Transverse colon (tissue), 4 donors: ENCODE measurements around the gene ARPIN. TPM values are rescaled to one million over a fixed set of nuclear protein-coding genes. Genes with fewer than 3 reads are reported as not detected.
A peak's percentile ranks its signal among the peaks of the same experiment; 100 is the strongest.

Experiments
- DNase-seq: peaks from one replicate; pipeline ENCODE4 v3.0.0-alpha.2; 2019
- H3K27ac ChIP-seq, 4 donors: fragments of 200-600 bp; sonication (generic); 2 replicates each; pipeline ENCODE4 v1.5.1; 2016 to 2018; ENCODE audit warnings: inconsistent platforms in 4 of 4
- H3K27me3 ChIP-seq: fragments of 200-600 bp; sonication (generic); 2 replicates; pipeline ENCODE4 v1.5.1; 2017; ENCODE audit warnings: inconsistent platforms
- H3K36me3 ChIP-seq, 4 donors: fragments of 200-600 bp; sonication (generic); 2 replicates each; pipeline ENCODE4 v1.5.1; 2017 to 2019; ENCODE audit warnings: inconsistent platforms in 4 of 4
- H3K4me1 ChIP-seq, 4 donors: fragments of 200-600 bp; sonication (generic); 2 replicates each; pipeline ENCODE4 v1.5.1; 2017 to 2020; ENCODE audit warnings: inconsistent platforms in 4 of 4
- H3K4me3 ChIP-seq, 4 donors: fragments of 200-600 bp; sonication (generic); 1 replicate in 1 of 4; 2 replicates in 3 of 4; pipeline versions ENCODE4 v1.5.1 to v1.6.1; 2017 to 2019; ENCODE audit warnings: inconsistent platforms in 4 of 4
- H3K9me3 ChIP-seq, 2 donors: fragments of 200-600 bp; sonication (generic); 2 replicates each; pipeline ENCODE4 v1.5.1; 2017 to 2019; ENCODE audit warnings: inconsistent platforms in 2 of 2
- CTCF ChIP-seq, 5 experiments: fragments of 200-600 bp in 3 of 5; fragments of 450-650 bp in 2 of 5; sonication (generic) in 3 of 5; IDR thresholded peaks; 1 replicate in 2 of 5; 2 replicates in 3 of 5; pipeline ENCODE4 v1.5.1; 2016 to 2017; ENCODE audit warnings: antibody characterized with exemption in 5 of 5, inconsistent platforms in 3 of 5, mild to moderate bottlenecking in 2 of 5, moderate library complexity in 1 of 5
- EP300 ChIP-seq: sonication (generic); formaldehyde crosslinking; IDR thresholded peaks from one replicate; pipeline ENCODE4 v1.6.1; 2017; ENCODE audit warnings: antibody characterized with exemption, low read depth
- POLR2A ChIP-seq: fragments of 450-650 bp; IDR thresholded peaks from one replicate; pipeline ENCODE4 v1.6.1; 2016; ENCODE audit warnings: antibody characterized with exemption, mild to moderate bottlenecking, moderate library complexity
- POLR2AphosphoS5 ChIP-seq, 3 donors: sonication (generic); formaldehyde crosslinking; IDR thresholded peaks; one replicate each; pipeline ENCODE4 v1.6.1; 2016; ENCODE audit warnings: antibody characterized with exemption in 3 of 3
- WGBS, 2 donors: methylation state at CpG; one replicate each; pipeline ENCODE4 v1.1.5; 2018; ENCODE audit warnings: low coverage in 1 of 2; 5-methylcytosine and 5-hydroxymethylcytosine counted together
- in situ Hi-C, 4 donors: fragments of 200-750 bp; cut with MboI; loops; one replicate each; pipeline versions ENCODE4 v1.15.0 to v1.15.1; 2017; ENCODE audit warnings: low sequenced_read_pairs in 3 of 4, low pct_ligation_motif_present in 1 of 4, low pct_unique_long_range_greater_than_20kb in 1 of 4
- intact Hi-C: fragments of 100-400 bp; cut with DNase I; formaldehyde crosslinking; loops from one replicate; pipeline ENCODE4 v1.15.1; 2023; ENCODE audit warnings: low total_unique reads
- total RNA-seq, 4 donors: library from RNA; depleted of rRNA; stranded (reverse); fragments of >200 nt; gene quantifications; one replicate each; pipeline ENCODE4 v1.1.0, GENCODE V29; 2016

The ARPIN gene
- total RNA-seq, 4 donors from 2014 or later, result 24.1 to 48.6 (median 37.6) TPM

- peak overlapping the region; percentile 49 to 88 (median 74) for H3K4me3 ChIP-seq
- peak overlapping the region; percentile 92 to 93 (median 93) for H3K27ac ChIP-seq
- no peaks in the 10 kb centered on the region for H3K9me3 ChIP-seq
- intact Hi-C loops (loop anchor here (5.0 kb wide), 2 partner anchors 90 to 145 kb away; partner anchors contain the start of gene ZNF710), in situ Hi-C loops (no loop called here)
- H3K4me1 ChIP-seq, result peaks cover 8 to 27% (median 11%) of the 10 kb centered on the region in 4 donors
- peak; percentile 74 for DNase-seq
- no peaks in the 10 kb centered on the region for H3K27me3 ChIP-seq
- H3K36me3 ChIP-seq, result peaks cover 0 to 4% (median 0%) of the 10 kb centered on the region in 4 donors
- WGBS, 2 donors, result 32% methylated on average over 33 of the region's 36 CpGs; no CpG with 5 or more reads in 1 of the 2 donors
- TF ChIP-seq EP300 (no peak), POLR2A (peak; percentile 78), CTCF (IDR thresholded peaks at IDR 0.05) (no peak), POLR2AphosphoS5 (IDR thresholded peaks at IDR 0.05) (peak; percentile 49 to 82 (median 78))
Measured at GRCh38 chr15:89912145-89912673, 543 bp downstream of the ARPIN start.

- no peaks in the 10 kb centered on the region for H3K9me3 ChIP-seq
- in situ Hi-C loops, result no loop called here
- peaks cover 0 to 4% (median 0%) of the 10 kb centered on the region in 4 donors for H3K36me3 ChIP-seq
- intact Hi-C loops, result loop anchor here (5.0 kb wide), 2 partner anchors 91 to 146 kb away; partner anchors contain the start of gene ZNF710
- no peak overlapping the region for H3K4me3 ChIP-seq
- 60 to 71% methylated on average over 4 to 6 of the region's 6 CpGs for WGBS, 2 donors
- TF ChIP-seq EP300 (no peak), POLR2A (no peak), CTCF (IDR thresholded peaks at IDR 0.05) (no peak), POLR2AphosphoS5 (IDR thresholded peaks at IDR 0.05) (no peak)
- H3K27ac ChIP-seq, result peak overlapping the region in 3 of 4 donors; percentile 92 to 93 (median 93)
- peaks cover 8 to 27% (median 11%) of the 10 kb centered on the region in 4 donors for H3K4me1 ChIP-seq
- H3K27me3 ChIP-seq, result no peaks in the 10 kb centered on the region
- no peak for DNase-seq
Measured at GRCh38 chr15:89910891-89911626, 1.7 kb downstream of the ARPIN start.

GRCh38 chr15:89909611-89910010, 3.1 kb downstream of the ARPIN start:
- Histone ChIP-seq H3K4me3 (no peak overlapping the region), H3K27ac (no peak overlapping the region), H3K4me1 (peaks cover 8 to 27% (median 11%) of the 10 kb centered on the region in 4 donors), H3K9me3 (no peaks in the 10 kb centered on the region), H3K27me3 (no peaks in the 10 kb centered on the region), H3K36me3 (peaks cover 0 to 6% (median 0%) of the 10 kb centered on the region in 4 donors)
- TF ChIP-seq CTCF (IDR thresholded peaks at IDR 0.05) (no peak), EP300 (no peak), POLR2A (no peak), POLR2AphosphoS5 (IDR thresholded peaks at IDR 0.05) (no peak)
- no peak for DNase-seq
- in situ Hi-C loops (loop anchor here in 1 of 4 donors (10.0 kb wide), 1 partner anchor 175 kb away; no protein-coding TSS in a partner anchor), intact Hi-C loops (loop anchor here (5.0 to 10.0 kb wide), 3 partner anchors 93 to 175 kb away; partner anchors contain the start of gene ZNF710)
- WGBS, 2 donors, result 47% methylated on average over 1 of the region's 2 CpGs; no CpG with 5 or more reads in 1 of the 2 donors

- H3K4me3 ChIP-seq, result no peak overlapping the region
- DNase-seq, result no peak
- no peaks in the 10 kb centered on the region for H3K27me3 ChIP-seq
- WGBS, 2 donors, result 93 to 100% methylated on average over 4 to 16 of the region's 16 CpGs
- no peaks in the 10 kb centered on the region for H3K9me3 ChIP-seq
- TF ChIP-seq CTCF (IDR thresholded peaks at IDR 0.05), result no peak
- TF ChIP-seq POLR2AphosphoS5 (IDR thresholded peaks at IDR 0.05), result no peak
- TF ChIP-seq EP300, result no peak
- no peak for TF ChIP-seq POLR2A
- in situ Hi-C loops, result loop anchor here in 1 of 4 donors (10.0 kb wide), 1 partner anchor 177 kb away; no protein-coding TSS in a partner anchor
- H3K36me3 ChIP-seq, result peaks cover 0 to 18% (median 2%) of the 10 kb centered on the region in 4 donors
- no peak overlapping the region for H3K27ac ChIP-seq
- peaks cover 8 to 17% (median 11%) of the 10 kb centered on the region in 4 donors for H3K4me1 ChIP-seq
- intact Hi-C loops, result loop anchor here (10.0 kb wide), 1 partner anchor 177 kb away; no protein-coding TSS in a partner anchor
Measured at GRCh38 chr15:89908226-89908625, 4.5 kb downstream of the ARPIN start.
